Neutrophil (primary cell): Measurements from ENCODE around the gene ALG1.

Experiments
- H3K27ac ChIP-seq: fragments of 200-600 bp; sonication (generic); 2 replicates; pipeline ENCODE4 v1.5.1; 2016; ENCODE audit warnings: mild to moderate bottlenecking, moderate library complexity
- H3K27me3 ChIP-seq: fragments of 200-600 bp; sonication (generic); 2 replicates; pipeline ENCODE4 v1.6.0; 2016; ENCODE audit warnings: mild to moderate bottlenecking
- H3K36me3 ChIP-seq: fragments of 200-600 bp; sonication (generic); 2 replicates; pipeline ENCODE4 v1.5.1; 2017
- H3K4me1 ChIP-seq, 2 experiments: fragments of 200-600 bp in 1 of 2; sonication (generic) in 1 of 2; 1 replicate in 1 of 2; 2 replicates in 1 of 2; pipeline versions ENCODE4 v1.5.1 to v1.6.1; 2013 to 2016; ENCODE audit warnings: low read depth in 1 of 2, low read length in 1 of 2, mild to moderate bottlenecking in 1 of 2, moderate library complexity in 1 of 2; ENCODE audit not compliant: control insufficient read depth in 1 of 2, insufficient read depth in 1 of 2
- H3K4me3 ChIP-seq, 2 experiments: fragments of 200-600 bp in 1 of 2; sonication (generic) in 1 of 2; 1 replicate in 1 of 2; 2 replicates in 1 of 2; pipeline ENCODE4 v1.5.1; 2013 to 2016; ENCODE audit warnings: low read depth in 1 of 2, low read length in 1 of 2, mild to moderate bottlenecking in 1 of 2, moderate library complexity in 1 of 2
- H3K9me3 ChIP-seq: fragments of 200-600 bp; sonication (generic); 2 replicates; pipeline ENCODE4 v1.5.1; 2016
- TF ChIP-seq, protein P1 (sequence below): fragments of 200-600 bp; sonication (generic); IDR thresholded peaks from 2 replicates; pipeline ENCODE4 v1.5.1; 2016; ENCODE audit warnings: antibody characterized with exemption

Gene ALG1

DNA sequence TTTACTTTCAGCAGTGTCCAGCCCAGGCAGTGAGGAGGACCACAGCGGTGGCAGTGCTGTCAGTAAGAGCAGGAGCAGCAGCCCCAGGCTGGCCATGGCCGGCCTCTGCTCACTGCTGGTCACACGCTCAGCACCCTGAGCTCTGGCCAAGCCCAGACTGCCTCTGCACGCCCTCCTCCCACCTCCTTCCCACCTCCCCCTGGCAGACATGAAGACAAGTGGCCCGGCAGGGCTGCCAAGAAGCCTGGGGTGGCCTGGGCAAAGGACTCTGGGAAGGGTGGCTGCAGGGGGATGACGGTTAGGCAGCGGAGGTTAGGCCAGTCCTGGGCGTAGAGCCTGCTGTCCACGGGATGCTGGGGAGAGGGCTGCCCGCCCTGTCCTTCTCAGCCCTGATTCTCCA lies 5.8 kb upstream of the ALG1 start, which contains the start of gene C16orf89:
C16orf89 (minus strand) TSS at position 144 of the 400 bp plus-strand sequence; CDS start at position 96, 48 bp downstream.
- Histone ChIP-seq H3K27ac (no peak within 1 kb of the TSS), H3K9me3 (no peaks in the 10 kb centered on the region)

DNA sequence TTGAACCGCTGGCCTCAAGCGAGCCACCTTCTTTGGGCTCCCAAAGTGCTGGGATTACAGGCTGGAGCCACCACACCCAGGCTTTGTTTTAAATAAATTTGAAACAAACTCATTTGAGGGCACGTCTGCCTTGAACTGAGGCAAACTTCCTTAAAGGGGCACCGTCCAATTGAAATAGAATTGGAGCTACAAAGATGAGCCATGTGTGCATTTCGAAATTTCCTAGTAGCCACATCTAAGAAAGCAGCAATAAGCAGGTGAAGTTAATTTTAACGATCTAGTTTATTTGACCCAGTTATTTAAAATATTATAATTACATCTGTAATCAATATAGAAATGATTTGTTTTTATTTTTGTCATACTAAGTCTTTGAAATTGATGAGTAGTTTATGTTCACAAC lies 5.1 kb upstream of the ALG1 start:
- Histone ChIP-seq H3K9me3 (no peaks in the 10 kb centered on the region), H3K36me3 (no peaks in the 10 kb centered on the region), H3K27ac (no peak overlapping the region), H3K27me3 (peaks cover 32% of the 10 kb centered on the region), H3K4me3 (no peak overlapping the region), H3K4me1 (peaks cover 4 to 5% of the 10 kb centered on the region in 2 experiments)
- TF ChIP-seq, protein P1, sequence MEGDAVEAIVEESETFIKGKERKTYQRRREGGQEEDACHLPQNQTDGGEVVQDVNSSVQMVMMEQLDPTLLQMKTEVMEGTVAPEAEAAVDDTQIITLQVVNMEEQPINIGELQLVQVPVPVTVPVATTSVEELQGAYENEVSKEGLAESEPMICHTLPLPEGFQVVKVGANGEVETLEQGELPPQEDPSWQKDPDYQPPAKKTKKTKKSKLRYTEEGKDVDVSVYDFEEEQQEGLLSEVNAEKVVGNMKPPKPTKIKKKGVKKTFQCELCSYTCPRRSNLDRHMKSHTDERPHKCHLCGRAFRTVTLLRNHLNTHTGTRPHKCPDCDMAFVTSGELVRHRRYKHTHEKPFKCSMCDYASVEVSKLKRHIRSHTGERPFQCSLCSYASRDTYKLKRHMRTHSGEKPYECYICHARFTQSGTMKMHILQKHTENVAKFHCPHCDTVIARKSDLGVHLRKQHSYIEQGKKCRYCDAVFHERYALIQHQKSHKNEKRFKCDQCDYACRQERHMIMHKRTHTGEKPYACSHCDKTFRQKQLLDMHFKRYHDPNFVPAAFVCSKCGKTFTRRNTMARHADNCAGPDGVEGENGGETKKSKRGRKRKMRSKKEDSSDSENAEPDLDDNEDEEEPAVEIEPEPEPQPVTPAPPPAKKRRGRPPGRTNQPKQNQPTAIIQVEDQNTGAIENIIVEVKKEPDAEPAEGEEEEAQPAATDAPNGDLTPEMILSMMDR: no peak

More for the DNA sequence above, 5.8 kb upstream of the ALG1 start, which contains the start of gene C16orf89:
- TF ChIP-seq, protein P1: no peak
- Histone ChIP-seq H3K4me3 (no peak within 1 kb of the TSS), H3K27me3 (peaks cover 32% of the 10 kb centered on the region), H3K36me3 (no peaks in the 10 kb centered on the region), H3K4me1 (no peaks in the 10 kb centered on the region)

DNA sequence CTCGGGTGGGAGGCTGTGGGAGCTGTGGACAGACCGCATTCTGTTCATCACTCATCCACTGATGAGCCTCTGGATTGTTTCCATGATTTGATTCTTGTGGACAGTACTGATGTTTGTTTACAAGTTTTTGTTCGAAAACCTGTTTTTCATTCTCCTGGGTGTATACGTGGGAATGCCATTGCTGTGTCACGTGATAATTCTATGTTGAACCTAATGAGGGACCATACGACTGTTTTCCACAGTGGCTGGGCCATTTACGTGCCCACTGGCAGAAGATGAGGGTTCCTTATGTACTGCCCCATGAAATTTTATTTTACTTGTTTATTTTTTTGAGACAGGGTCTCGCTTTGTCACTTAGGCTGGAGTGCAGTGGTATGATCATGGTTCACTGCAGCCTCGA lies 2.6 kb upstream of the ALG1 start:
- TF ChIP-seq, protein P1: no peak
- Histone ChIP-seq H3K4me3 (no peak overlapping the region), H3K4me1 (peaks cover 14 to 18% of the 10 kb centered on the region in 2 experiments), H3K9me3 (no peaks in the 10 kb centered on the region), H3K27me3 (peaks cover 12% of the 10 kb centered on the region), H3K36me3 (no peaks in the 10 kb centered on the region), H3K27ac (no peak overlapping the region)

DNA sequence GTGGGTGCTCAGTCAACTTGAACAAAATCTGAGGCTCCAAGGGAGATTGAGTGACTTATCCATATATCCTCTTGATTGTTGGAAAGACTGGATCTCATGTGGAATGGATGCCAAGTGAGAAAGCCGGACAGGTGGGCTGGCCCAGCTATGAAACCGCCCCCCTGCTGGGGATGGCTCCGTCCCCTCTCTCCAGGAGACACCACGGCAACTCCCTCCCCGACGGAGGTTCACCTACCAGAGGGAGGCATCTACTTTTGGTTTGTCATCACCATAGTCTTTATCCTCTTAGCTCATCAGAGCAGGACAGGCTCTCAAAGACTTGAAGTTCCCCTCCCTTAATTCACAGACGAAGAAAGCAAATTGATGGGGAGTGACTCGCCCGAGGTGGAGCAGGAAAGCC lies 1.8 kb upstream of the ALG1 start:
- Histone ChIP-seq H3K9me3 (no peaks in the 10 kb centered on the region), H3K36me3 (no peaks in the 10 kb centered on the region), H3K27ac (no peak overlapping the region), H3K4me1 (peaks cover 14 to 18% of the 10 kb centered on the region in 2 experiments), H3K27me3 (peaks cover 12% of the 10 kb centered on the region), H3K4me3 (no peak overlapping the region)
- TF ChIP-seq, protein P1: no peak

DNA sequence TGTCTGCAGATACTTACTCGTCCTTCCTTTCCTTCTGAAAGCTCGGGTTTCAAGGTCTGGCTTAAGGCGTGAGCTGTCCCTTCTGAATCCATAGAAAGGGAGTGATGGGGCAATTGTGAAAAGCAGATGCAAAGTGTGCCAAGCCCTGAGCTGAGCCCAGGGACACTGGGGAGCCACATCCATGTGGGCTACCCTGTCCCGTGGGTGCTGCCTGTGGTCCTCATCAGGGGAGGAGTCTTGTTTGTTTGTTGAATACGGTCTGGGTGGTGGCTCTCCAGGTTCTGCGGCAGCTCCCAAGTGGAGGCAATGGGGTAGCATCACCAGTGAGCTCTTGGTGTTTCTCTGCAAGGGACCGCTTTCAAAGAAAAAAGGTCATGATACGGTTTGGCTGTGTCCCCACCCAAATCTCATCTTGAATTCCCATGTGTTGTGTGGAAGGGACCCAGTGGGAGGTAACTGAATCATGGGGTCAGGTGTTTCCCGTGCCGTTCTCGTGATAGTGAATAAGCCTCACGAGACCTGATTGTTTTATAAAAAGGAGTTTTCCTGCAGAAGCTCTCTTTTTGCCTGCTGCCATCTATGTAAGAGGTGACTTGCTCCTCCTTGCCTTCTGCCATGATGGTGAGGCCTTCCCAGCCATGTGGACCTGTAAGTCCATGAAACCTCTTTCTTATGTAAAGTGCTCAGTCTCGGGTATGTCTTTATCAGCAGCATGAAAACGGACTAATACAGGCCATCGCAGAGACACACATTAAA lies 1.0 kb upstream of the ALG1 start:
- no peak overlapping the region for H3K4me3 ChIP-seq
- peaks cover 11% of the 10 kb centered on the region for H3K27me3 ChIP-seq
- H3K27ac ChIP-seq: no peak overlapping the region
- TF ChIP-seq, protein P1: no peak
- peaks cover 4% of the 10 kb centered on the region for H3K36me3 ChIP-seq
- no peaks in the 10 kb centered on the region for H3K9me3 ChIP-seq
- H3K4me1 ChIP-seq: peaks cover 14 to 18% of the 10 kb centered on the region in 2 experiments
